GM23248 (cell line): ENCODE results near the gene IGFL1. TPM values are rescaled to one million over a fixed set of nuclear protein-coding genes. Genes with fewer than 3 reads are reported as not detected.
"Not testable (repeated sequence)": the region's sequence is repeated elsewhere in the genome, so short reads cannot be mapped to it uniquely, and the experiment has no call there.

Experiments
- DNase-seq: peaks from one replicate; pipeline ENCODE4 v3.0.0-alpha.2; 2015
- H2AFZ ChIP-seq: fragments of 200-600 bp; sonication (generic); 2 replicates; pipeline ENCODE4 v1.6.1; 2016; ENCODE audit warnings: antibody characterized with exemption
- H3F3A ChIP-seq: fragments of 200-600 bp; sonication (generic); 2 replicates; pipeline ENCODE4 v1.6.1; 2016; ENCODE audit warnings: mild to moderate bottlenecking, antibody characterized with exemption, mixed run types; ENCODE audit not compliant: insufficient read depth
- H3K27ac ChIP-seq: fragments of 200-600 bp; sonication (generic); 2 replicates; pipeline ENCODE4 v1.5.1; 2016; ENCODE audit warnings: mild to moderate bottlenecking
- H3K27me3 ChIP-seq: fragments of 200-600 bp; sonication (generic); replicated peaks from 2 replicates; pipeline ENCODE4 v1.6.1; 2016; ENCODE audit warnings: mild to moderate bottlenecking; ENCODE audit not compliant: insufficient read depth
- H3K36me3 ChIP-seq: fragments of 200-600 bp; sonication (generic); 2 replicates; pipeline ENCODE4 v1.6.1; 2016; ENCODE audit warnings: low read depth, mild to moderate bottlenecking
- H3K4me1 ChIP-seq: fragments of 200-600 bp; sonication (generic); 2 replicates; pipeline ENCODE4 v1.6.1; 2016; ENCODE audit warnings: mild to moderate bottlenecking; ENCODE audit not compliant: insufficient read depth
- H3K4me2 ChIP-seq: fragments of 200-600 bp; sonication (generic); one replicate; pipeline ENCODE4 v1.6.1; 2016; ENCODE audit warnings: mild to moderate bottlenecking; ENCODE audit not compliant: unreplicated experiment
- H3K4me3 ChIP-seq: fragments of 200-600 bp; sonication (generic); 2 replicates; pipeline ENCODE4 v1.5.1; 2016; ENCODE audit warnings: mild to moderate bottlenecking
- H3K79me2 ChIP-seq: fragments of 200-600 bp; sonication (generic); 2 replicates; pipeline ENCODE4 v1.6.1; 2016; ENCODE audit warnings: mild to moderate bottlenecking; ENCODE audit not compliant: insufficient read depth
- H3K9ac ChIP-seq: fragments of 200-600 bp; sonication (generic); 2 replicates; pipeline ENCODE4 v1.6.1; 2016; ENCODE audit warnings: mild to moderate bottlenecking
- H3K9me2 ChIP-seq: fragments of 200-600 bp; sonication (generic); 2 replicates; pipeline ENCODE4 v1.6.1; 2016; ENCODE audit warnings: mixed run types, mild to moderate bottlenecking, moderate library complexity; ENCODE audit not compliant: insufficient read depth
- H3K9me3 ChIP-seq: fragments of 200-600 bp; sonication (generic); one replicate; pipeline ENCODE4 v1.6.1; 2017; ENCODE audit warnings: low read depth
- H4K20me1 ChIP-seq: fragments of 200-600 bp; sonication (generic); 2 replicates; pipeline ENCODE4 v1.6.0; 2016; ENCODE audit not compliant: insufficient read depth
- EZH2 ChIP-seq: fragments of 200-600 bp; sonication (generic); IDR thresholded peaks from 2 replicates; pipeline ENCODE4 v1.6.1; 2018; ENCODE audit warnings: antibody characterized with exemption, mild to moderate bottlenecking; ENCODE audit not compliant: insufficient read depth, poor library complexity, severe bottlenecking
- EZH2phosphoT487 ChIP-seq: fragments of 200-600 bp; sonication (generic); IDR thresholded peaks from 2 replicates; pipeline ENCODE4 v1.6.1; 2018; ENCODE audit warnings: antibody characterized with exemption, moderate library complexity, mild to moderate bottlenecking, low read depth; ENCODE audit not compliant: insufficient read depth
- WGBS, 2 experiments: methylation state at CpG; one replicate each; pipeline ENCODE4 v1.1.6; 2015 to 2017; ENCODE audit warnings: low lambda C conversion rate in 2 of 2, low coverage in 1 of 2; ENCODE audit errors: missing lambda C conversion rate in 2 of 2; 5-methylcytosine and 5-hydroxymethylcytosine counted together
- in situ Hi-C: fragments of 300-500 bp; cut with MboI; formaldehyde crosslinking; loops from 2 replicates; pipeline ENCODE4 v1.15.0; 2020
- polyA plus RNA-seq: library from polyadenylated mRNA; unstranded; fragments of >200 nt; fragmentation: Nextera tagmentation; extraction: Ambion mirVana; gene quantifications from 2 replicates; pipeline ENCODE4 v1.2.1, GENCODE V29; 2016
- total RNA-seq: library from RNA; depleted of rRNA; stranded (reverse); fragments of >200 nt; shearing (Covaris generic); gene quantifications from 2 replicates; pipeline ENCODE4 v1.2.3, GENCODE V29; 2014

IGFL1 gene
- total and polyA plus RNA-seq, 2 experiments from 2014 or later, result not detected

- peak overlapping the region; percentile 46 for H3K4me2 ChIP-seq
- TF ChIP-seq EZH2phosphoT487, result peak; percentile 75; the same call in 1 of the 2 replicates
- H4K20me1 ChIP-seq, H3K9me3 ChIP-seq, H3K27me3 ChIP-seq, H3K79me2 ChIP-seq, H2AFZ ChIP-seq, H3K9me2 ChIP-seq, H3K36me3 ChIP-seq: not testable (repeated sequence)
- in situ Hi-C loops, result loop anchor here (5.0 kb wide), 1 partner anchor 103 kb away; no protein-coding TSS in a partner anchor
- WGBS, 2 experiments, result 48 to 52% methylated on average over 6 of the region's 6 CpGs
- peaks cover 35% of the 10 kb centered on the region for H3K4me1 ChIP-seq
- peak overlapping the region; percentile 60 for H3K9ac ChIP-seq
- H3K27ac ChIP-seq, result peak overlapping the region; percentile 73
- H3F3A ChIP-seq, result peaks cover 31% of the 10 kb centered on the region
- peak; percentile 71 for DNase-seq
- 0 out of 2 replicates have a peak overlapping the region, but pooled peaks have one; percentile 19 for H3K4me3 ChIP-seq
Measured at GRCh38 chr19:46184775-46185710, 44.5 kb upstream of the IGFL1 start.

- TF ChIP-seq EZH2phosphoT487 (no peak), EZH2 (no peak)
- Histone ChIP-seq H4K20me1 (no peaks in the 10 kb centered on the region), H2AFZ (no peak overlapping the region), H3K36me3 (no peaks in the 10 kb centered on the region), H3K27ac (no peak overlapping the region), H3K9me3 (no peaks in the 10 kb centered on the region), H3K4me1 (peaks cover 24% of the 10 kb centered on the region), H3K79me2 (no peaks in the 10 kb centered on the region), H3K4me3 (no peak overlapping the region), H3K27me3 (peaks cover 8% of the 10 kb centered on the region), H3F3A (peaks cover 19% of the 10 kb centered on the region), H3K9ac (no peak overlapping the region), H3K4me2 (no peak overlapping the region), H3K9me2 (no peaks in the 10 kb centered on the region)
- DNase-seq, result no peak
- 97 to 99% methylated on average over 19 to 20 of the region's 20 CpGs for WGBS, 2 experiments
- in situ Hi-C loops, result loop anchor here (5.0 kb wide), 1 partner anchor 104 kb away; no protein-coding TSS in a partner anchor
Measured at GRCh38 chr19:46186101-46186716, 43.3 kb upstream of the IGFL1 start.

DNA sequence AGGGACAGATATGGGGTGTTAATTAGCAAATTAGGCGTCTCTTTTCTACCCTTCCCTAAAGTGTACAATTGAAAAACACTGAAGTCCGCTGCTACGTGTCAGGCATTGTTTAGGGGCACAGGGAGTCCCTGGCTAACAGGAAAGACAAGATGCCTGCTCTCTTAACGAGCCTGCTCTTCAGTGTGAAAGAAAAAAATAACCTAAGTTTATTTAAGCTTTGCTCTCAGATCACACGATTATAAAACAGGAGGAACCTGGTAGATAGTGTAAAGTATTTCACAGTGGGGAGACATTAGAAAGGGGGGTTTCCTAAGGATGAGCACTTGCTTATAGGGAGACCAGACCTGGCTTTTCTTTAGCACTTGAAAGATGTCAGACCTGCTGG lies 42.8 kb upstream of the IGFL1 start:
- H3K4me3 ChIP-seq, result no peak overlapping the region
- H3K27me3 ChIP-seq, result peaks cover 9% of the 10 kb centered on the region
- H3K9ac ChIP-seq, result no peak overlapping the region
- no peaks in the 10 kb centered on the region for H3K9me3 ChIP-seq
- TF ChIP-seq EZH2phosphoT487 (no peak), EZH2 (no peak)
- no peaks in the 10 kb centered on the region for H4K20me1 ChIP-seq
- in situ Hi-C loops, result loop anchor here (5.0 kb wide), 1 partner anchor 104 kb away; no protein-coding TSS in a partner anchor
- no peak overlapping the region for H3K27ac ChIP-seq
- H3K79me2 ChIP-seq, result no peaks in the 10 kb centered on the region
- no peaks in the 10 kb centered on the region for H3K36me3 ChIP-seq
- no peak for DNase-seq
- 89 to 94% methylated on average over 5 of the region's 5 CpGs for WGBS, 2 experiments
- no peak overlapping the region for H3K4me2 ChIP-seq
- H2AFZ ChIP-seq, result no peak overlapping the region
- peaks cover 19% of the 10 kb centered on the region for H3K4me1 ChIP-seq
- H3K9me2 ChIP-seq, result no peaks in the 10 kb centered on the region
- peaks cover 17% of the 10 kb centered on the region for H3F3A ChIP-seq

DNA sequence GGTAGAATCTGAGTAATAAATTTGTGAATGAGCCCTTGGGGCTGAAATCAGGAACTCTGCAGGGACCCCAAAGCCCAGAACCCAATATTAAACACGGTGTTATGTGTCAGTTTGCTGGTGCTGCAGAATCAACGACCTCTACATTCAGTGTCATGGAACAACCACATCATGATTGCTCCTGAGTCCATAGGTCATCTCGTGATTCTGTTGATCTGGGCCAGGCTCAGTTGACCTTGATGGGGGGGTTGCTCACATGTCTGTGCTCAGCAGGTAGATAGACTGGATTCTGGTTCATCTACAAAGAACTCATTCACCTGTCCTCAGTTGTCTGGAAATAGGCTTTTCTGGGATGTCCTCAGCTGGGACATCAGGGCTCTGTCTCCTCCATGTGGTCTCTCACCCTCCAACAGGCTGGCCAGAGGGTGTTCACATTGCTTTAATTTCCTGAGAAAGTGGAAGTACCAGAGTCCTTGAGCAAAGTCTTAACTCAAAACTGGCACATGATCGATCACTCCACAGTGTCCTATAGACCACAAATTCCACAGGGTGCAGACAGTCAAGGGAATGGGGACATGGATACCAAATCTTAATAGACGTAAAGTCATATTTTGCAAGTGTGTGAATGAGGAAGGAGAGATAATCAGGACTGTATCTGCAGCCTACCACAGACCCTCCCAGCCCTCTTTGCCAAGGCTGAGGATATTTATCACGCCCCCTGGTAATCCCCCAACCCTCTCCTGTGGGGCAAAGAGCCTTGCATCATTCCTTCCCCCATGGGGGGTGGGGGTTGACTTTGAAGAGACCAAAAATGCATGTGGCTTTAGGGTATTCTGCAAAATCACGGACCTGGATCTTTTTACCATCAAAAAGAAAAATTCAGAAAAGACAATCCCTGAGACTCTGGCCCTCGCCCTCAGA lies 39.3 kb upstream of the IGFL1 start:
- Histone ChIP-seq H3K27me3 (peaks cover 28% of the 10 kb centered on the region), H3K27ac (no peak overlapping the region), H3K4me2 (no peak overlapping the region), H3K9ac (no peak overlapping the region), H3F3A (peaks cover 19% of the 10 kb centered on the region), H3K79me2 (no peaks in the 10 kb centered on the region), H4K20me1 (no peaks in the 10 kb centered on the region), H3K4me3 (no peak overlapping the region), H3K9me3 (no peaks in the 10 kb centered on the region), H3K9me2 (no peaks in the 10 kb centered on the region), H3K4me1 (peaks cover 9% of the 10 kb centered on the region), H3K36me3 (no peaks in the 10 kb centered on the region), H2AFZ (no peak overlapping the region)
- in situ Hi-C loops, result loop anchor here (5.0 kb wide), 1 partner anchor 108 kb away; no protein-coding TSS in a partner anchor
- DNase-seq, result no peak
- no peak for TF ChIP-seq EZH2phosphoT487
- no peak for TF ChIP-seq EZH2
- 54 to 61% methylated on average over 8 of the region's 8 CpGs for WGBS, 2 experiments
